Measurements from ENCODE around the gene TCP11.
A peak's percentile ranks its signal among the peaks of the same experiment; 100 is the strongest.
"Not testable (repeated sequence)": the region's sequence is repeated elsewhere in the genome, so short reads cannot be mapped to it uniquely, and the experiment has no call there.

The TCP11 gene

DNA sequence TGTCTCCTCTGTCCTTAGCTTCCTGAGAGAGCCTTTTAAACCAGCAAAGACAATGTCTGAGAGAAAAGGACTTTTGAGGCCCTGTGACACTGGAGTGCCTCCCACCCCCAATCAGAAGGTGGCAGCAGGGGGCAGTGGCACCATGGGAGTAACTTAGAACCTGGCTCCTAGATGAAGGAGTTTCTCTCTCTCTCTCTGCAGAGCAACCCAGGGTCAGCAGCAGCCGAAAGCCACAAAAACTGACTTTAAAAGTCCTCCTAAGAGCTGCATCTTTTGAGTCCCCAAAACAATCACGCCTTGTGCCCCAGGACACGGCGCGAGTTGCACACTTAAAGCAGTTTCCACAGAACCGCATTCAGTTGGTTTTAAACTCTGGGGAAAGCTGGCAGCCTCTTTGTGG lies 5.3 kb upstream of the TCP11 start:
- DNase-seq (ENCODE audit: low spot score) = peak; percentile 34

DNA sequence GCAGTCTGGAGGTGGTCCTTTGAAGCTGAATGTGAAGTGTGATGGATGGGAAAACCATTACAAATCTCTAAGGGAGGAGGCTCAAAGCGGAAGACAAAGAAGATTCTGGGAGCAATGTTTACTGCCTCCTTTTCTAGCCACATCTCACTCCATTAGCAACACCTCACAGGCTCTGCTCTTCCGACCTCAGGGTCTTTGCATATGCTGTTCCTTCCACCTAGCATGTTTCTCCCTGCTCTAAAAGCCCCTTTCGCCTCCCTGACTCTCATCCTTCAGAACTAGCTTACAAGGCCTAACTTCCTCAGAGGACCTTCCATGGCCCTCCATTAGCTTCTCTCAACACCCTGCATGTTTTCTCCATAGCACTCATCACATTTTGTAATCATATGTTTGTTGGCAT lies 4.6 kb upstream of the TCP11 start:
- DNase-seq (ENCODE audit: low spot score) = no peak

DNA sequence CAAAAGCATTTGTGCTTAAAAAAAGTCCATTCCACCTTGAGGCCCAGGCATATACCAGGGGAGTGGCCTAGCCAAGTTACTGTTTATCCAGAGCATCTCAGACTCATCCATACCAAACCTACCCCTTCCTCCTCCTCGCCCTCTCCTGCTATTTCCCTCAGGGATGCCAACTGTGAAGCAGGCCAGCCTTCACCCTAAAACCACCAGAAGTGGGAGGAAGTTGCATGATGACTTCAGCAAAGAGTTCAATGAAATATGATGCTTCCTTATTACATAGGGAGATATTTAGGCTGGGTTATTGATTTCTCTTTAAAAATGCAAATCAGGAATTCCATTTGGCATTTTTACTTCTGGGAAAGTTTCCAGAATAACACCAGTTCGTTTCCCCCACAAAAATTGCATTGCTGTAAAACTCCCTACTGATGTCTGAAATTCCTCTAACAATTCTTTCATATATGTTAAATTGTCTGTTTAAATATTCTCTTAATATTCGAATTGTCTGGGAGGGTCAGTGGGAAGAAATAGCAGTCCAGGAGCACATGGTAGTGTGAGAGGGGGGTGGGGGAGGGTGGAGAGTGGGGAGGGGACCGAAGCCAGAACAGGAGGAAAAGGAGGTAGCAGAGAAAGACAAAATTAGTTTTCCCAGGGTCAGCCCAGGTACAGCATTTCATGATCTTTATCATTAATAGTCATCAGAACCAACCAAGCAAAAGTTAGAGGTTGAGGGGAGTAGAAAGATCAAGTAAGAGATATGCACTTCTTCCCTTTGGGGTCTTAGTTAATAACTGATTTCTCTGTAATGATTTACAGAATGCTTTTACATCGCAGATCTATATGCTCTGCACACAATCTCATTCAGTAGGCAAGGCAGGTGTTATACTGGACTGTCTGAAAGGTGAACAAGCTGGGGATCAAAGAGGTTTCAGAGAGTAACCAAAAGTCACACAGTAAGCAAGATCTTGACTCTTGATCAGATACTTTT lies 1.7 kb upstream of the TCP11 start:
- no peak for DNase-seq (ENCODE audit: low spot score)

DNA sequence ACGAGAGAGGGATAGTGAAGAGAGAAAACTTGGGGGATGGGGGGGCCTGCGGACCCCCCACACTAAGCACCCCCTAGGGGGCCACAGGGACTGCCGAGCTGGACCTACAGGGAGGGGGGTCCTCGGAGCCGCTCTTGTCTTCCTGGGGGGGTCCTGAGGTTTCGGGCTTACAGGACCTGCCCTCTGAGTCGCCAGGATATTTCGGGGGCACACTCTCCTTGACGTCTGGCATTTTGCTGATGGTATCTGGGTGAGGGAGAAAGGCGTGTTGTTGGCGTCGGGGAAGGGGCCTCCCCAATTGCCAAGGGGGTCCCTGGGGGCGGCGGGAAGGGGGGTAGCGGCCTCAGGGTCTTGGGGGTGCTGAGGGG lies 516 bp downstream of the TCP11 start:
- DNase-seq (ENCODE audit: low spot score) = no peak

DNA sequence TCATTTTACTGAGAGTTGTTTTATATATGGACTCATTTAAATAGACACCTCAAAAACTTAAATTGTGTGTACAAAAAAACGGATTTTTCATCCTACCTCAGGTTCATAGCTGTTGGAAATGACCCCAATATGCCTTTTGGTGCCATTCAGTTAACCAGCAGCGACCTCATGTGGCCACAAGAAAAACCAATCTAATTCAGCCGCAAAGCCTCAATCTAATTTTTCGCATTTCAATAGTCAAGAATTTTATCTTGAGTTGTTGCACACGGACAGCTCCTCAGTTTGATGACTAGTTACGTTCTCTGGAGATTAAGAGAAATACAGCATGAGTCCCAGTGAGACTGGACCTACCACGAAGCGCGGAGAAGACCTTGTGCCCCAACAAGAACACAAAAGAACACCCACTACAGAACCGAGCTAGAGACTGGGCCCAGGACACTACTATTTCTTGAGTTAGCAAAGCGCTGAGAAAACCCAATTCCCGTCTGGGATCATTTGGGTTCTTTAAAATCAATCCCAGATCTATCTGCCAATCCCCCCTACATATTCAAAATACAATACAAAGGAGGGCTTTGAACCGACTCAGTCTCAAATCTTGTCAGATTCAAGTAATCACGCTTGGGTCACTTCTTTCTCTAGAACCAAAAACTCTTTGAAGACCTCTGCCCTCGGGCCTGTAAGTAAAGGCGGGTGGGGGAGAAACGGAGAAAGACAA lies 1.1 kb downstream of the TCP11 start:
- peak; percentile 71 for DNase-seq (ENCODE audit: low spot score)

DNA sequence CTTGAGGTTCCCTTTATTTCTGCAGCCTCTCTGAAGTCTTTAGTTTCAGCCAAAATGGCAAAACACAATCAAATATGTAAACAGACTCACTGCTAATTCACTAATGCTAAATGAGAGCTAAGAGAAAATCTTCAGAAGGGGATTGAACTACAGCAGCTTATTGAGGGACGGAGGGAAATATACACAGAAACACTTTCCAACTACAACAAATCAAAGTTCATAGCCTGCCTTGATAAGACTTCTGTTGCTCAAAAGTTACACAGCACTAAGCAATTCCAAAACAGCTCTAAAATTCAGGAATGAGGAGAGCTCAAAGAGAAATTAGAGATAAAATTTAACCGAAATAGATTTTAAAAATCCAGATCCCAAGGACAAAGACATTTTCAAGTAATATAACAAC lies 1.7 kb downstream of the TCP11 start:
- DNase-seq (ENCODE audit: low spot score) = no peak

DNA sequence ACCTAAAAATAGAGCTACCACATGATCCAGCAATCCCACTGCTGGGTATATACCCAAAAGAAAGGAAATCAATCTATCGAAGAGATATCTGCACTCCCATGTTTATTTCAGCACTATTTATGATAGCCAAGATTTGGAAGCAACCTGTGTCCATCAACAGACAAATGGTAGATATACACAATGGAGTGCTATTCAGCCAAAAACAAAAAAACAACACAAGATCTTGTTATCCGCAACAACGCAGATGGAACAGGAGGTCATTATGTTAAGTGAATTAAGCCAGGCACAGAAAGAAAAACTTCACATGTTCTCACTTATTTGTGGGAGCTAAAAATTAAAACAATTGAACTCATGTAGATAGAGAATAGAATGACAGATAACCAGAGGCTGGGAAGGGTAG lies 2.9 kb downstream of the TCP11 start:
- DNase-seq (ENCODE audit: low spot score) = not testable (repeated sequence)

- no peak for DNase-seq (ENCODE audit: low spot score)
Observed at GRCh38 chr6:35136185-35136584, 5.0 kb downstream of the TCP11 start.

GRCh38 chr6:35128496-35128895 lies 12.6 kb downstream of the TCP11 start:
- DNase-seq (ENCODE audit: low spot score) = no peak

DNA sequence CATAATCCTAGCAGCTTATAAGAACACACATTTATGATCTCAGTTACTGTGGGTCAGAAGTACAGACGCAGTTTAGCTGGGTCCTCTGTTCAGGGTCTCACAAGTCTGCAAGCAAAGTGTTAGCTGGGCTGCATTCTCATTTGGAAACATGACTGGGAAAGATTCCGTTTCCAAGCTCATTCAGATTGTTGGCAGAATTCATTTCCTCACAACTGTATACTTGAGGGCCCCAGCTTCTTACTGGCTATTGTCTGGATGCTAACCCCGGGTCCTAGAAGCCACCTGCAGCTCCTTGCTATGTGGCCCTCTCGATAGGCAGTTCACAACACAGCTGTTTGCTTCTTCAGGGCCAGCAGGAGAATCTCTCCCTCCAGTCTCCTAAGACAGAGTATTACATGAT lies 13.1 kb downstream of the TCP11 start:
- no peak for DNase-seq (ENCODE audit: low spot score)

DNA sequence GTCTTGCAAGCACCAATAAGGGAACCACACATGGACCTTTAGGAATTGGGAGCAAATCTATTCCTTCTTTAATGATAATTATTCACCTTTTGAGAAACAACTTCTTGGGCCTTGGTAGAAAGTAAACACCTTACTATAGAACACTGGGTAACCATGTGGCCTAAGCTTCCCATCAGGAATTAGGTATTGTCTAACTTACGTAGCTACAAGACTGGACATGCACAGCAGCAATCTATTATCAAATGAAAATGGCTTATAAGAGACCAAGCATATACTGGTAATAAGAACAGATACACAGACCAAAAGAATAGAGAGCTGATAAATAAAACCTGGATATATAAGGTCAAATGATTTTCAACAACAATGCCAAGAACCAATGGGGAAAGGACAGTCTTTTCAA lies 16.8 kb downstream of the TCP11 start:
- DNase-seq (ENCODE audit: low spot score) = no peak

- DNase-seq (ENCODE audit: low spot score) = no peak
Observed at GRCh38 chr6:35120746-35121145, 20.4 kb downstream of the TCP11 start.

GRCh38 chr6:35108309-35108885 lies 32.7 kb downstream of the TCP11 start:
- DNase-seq (ENCODE audit: low spot score) = no peak

DNA sequence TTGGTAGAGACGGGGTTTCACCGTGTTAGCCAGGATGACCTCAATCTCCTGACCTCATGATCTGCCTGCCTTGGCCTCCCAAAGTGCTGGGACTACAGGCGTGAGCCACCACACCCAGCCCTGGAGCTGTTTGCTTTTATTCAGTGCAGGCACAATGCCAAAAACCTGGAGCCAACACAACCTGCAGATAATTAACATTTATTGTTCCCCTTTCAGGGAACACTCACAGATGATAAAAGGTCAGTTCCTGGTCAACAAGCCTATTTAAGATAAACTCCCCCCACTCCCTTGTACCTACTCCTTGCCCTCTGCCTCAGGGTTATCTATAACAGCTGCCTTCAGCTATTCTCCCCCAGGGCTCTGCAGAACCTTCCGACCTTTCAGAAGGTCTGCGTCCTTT lies 33.4 kb downstream of the TCP11 start:
- not testable (repeated sequence) for DNase-seq (ENCODE audit: low spot score)

DNA sequence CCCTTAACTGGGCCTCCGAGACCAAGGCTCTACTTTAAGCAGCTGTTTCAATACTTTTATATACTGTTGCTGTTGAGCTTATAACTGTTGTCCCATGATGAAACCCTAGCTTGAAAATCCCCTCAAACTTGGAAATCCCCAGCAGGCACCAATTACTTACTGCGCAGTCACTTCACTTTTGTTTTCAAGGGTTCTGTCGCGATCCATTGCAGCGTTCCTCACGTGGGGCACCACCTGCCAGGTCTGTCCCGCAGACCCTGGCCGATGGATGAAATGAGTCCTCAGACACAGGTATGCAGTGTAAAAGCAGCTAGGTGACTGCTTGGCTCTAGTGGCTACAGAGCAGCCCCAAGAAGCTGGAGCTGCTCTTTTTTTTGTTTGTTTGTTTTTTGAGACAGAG lies 33.9 kb downstream of the TCP11 start:
- DNase-seq (ENCODE audit: low spot score) = not testable (repeated sequence)

GRCh38 chr6:35106061-35106460 lies 35.1 kb downstream of the TCP11 start:
- DNase-seq (ENCODE audit: low spot score) = not testable (repeated sequence)

GRCh38 chr6:35105078-35105477 lies 36.1 kb downstream of the TCP11 start:
- DNase-seq (ENCODE audit: low spot score) = no peak

DNA sequence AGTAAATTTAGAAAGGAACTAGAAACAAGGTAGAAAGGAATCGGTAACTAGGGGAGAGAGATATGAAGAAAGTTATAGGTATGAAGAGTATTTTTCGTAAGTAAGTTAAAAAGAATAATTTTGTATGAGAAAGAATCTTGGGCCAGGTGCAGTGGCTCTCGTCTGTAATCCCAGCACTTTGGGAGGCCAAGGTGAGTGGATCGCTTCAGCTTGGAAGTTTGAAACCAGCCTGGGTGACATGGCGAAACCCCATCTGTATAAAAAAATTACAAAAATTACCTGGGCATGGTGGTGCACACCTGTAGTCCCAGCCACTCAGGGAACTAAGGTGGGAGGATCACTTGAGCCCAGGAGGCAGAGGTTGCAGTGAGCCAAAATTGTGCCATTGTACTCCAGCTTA lies 42.0 kb downstream of the TCP11 start:
- DNase-seq (ENCODE audit: low spot score) = no peak

- DNase-seq (ENCODE audit: low spot score) = no peak
Observed at GRCh38 chr6:35096129-35096862, 44.8 kb downstream of the TCP11 start.

DNA sequence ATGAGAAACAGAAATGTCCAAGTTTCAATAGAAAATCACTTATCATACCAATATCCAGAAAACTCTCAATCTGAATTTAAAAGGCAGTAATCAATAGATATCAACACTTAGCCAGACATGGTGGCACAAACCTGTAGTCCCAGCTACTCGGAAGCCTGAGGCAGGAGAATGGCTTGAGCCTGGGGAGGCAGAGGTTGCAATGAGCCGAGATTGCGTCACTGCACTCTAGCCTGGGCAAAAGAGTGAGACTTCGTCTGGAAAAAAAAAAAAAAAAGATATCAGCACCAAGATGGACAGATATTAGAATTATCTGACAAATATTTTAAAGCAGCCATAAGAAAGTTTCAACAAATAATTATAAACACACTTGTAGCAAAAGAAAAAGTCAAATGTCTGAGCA lies 47.0 kb downstream of the TCP11 start:
- no peak for DNase-seq (ENCODE audit: low spot score)

- no peak for DNase-seq (ENCODE audit: low spot score)
Observed at GRCh38 chr6:35093783-35094182, 47.4 kb downstream of the TCP11 start.

DNA sequence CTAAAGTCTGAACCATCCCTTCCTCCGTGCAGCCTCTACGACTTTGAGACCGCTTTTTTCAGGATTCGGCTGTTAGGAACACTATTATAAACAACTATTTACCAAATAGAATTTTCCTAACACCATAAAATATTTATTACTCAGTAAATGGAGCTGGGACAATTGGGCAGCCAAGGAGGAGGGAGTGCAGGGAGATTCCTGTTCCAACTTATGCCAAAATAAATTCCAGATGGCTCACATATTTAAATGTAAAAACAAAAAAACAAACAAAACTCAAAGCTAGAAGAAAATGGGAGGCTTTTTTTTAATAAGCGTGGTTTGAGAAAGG lies 48.1 kb downstream of the TCP11 start:
- DNase-seq (ENCODE audit: low spot score) = no peak
